ENCODE results near the gene CACNA2D3.
"Not testable (repeated sequence)": the region's sequence is repeated elsewhere in the genome, so short reads cannot be mapped to it uniquely, and the experiment has no call there.

Gene CACNA2D3

DNA sequence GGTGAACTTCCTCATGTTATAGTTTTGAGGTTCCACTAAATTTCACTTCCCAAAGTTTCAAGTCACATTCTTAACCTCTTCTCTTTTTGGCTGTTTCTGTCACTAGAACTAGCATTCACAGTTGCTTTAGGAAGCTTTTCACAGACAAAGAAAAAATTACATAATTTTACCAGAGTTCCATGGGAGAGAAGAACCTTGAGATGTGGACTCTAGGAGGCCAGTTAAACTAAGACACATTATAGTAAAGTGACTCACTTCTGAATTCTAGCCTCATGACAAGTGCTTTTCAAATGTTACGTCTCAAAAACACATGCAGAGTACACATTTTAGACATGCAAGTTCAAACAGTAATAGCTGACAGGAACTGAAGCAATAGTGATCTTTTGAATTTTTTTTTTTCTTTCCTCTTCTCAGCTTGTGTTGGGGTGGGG, 845.4 kb downstream of the CACNA2D3 start:
- no peak for DNase-seq (ENCODE audit: low spot score)
- TF ChIP-seq CTCF (IDR thresholded peaks at IDR 0.05; ENCODE audit: extremely low read depth, missing control alignments): no peak

GRCh38 chr3:54968546-54969172, 846.3 kb downstream of the CACNA2D3 start:
- DNase-seq (ENCODE audit: low spot score): no peak
- no peak for TF ChIP-seq CTCF (IDR thresholded peaks at IDR 0.05; ENCODE audit: extremely low read depth, missing control alignments)

DNA sequence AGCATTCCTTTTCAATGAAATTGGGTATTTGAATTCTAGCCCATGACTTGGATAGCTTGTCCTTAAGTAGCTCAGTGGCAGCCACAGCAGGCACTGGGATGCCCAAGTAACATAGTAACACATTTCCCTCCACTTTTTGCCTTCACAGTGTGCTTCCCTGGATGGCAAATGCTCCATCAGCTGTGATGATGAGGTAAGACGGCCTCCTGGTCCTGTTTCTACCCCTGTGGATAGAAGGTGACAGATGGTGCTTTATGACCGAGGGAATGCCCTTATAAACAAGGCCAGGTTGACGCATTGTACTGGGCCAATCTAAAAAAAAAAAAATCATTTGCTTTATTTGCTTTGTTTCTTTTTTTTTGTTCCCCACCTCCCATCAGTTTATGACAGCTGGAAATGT, 847.3 kb downstream of the CACNA2D3 start:
- DNase-seq (ENCODE audit: low spot score): no peak
- TF ChIP-seq CTCF (IDR thresholded peaks at IDR 0.05; ENCODE audit: extremely low read depth, missing control alignments): no peak

DNA sequence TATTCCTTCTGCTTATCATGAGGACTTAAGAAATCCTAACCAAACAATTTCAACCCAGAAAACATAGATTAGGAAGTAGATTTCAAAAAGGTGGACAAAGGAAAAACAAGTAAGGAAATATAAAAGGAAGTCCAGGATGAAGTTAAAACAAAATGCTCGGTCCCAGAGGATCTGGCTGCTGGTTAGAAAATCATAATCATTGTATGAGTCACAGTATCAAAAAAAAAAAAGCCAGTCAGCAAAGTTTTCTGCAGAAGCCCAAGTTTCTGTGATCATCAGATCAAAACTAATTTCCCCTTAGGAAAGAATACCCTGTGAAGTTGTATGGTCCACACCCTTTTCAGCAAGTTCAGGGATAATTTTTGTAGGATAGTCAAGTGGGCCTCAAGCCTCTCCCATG, 848.5 kb downstream of the CACNA2D3 start:
- no peak for DNase-seq (ENCODE audit: low spot score)
- TF ChIP-seq CTCF (IDR thresholded peaks at IDR 0.05; ENCODE audit: extremely low read depth, missing control alignments): no peak

DNA sequence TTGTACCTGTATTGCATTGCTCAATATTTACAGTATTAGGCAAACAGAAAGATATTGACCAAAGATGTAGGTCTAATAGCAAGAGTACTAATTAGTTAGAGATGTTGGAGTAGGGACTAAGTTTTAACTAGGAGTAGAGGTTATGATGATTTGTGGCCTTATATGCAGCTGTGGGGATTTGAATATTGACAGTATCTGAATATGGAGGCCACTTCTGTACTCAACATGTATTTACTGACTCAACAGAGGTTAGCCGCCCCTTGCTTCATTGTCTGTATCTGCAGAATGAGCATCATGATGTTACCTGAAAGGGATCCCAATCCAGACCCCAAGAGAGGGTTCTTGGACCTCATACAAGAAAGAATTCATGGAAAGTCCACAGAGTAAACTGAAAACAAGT, 855.1 kb downstream of the CACNA2D3 start:
- no peak for TF ChIP-seq CTCF (IDR thresholded peaks at IDR 0.05; ENCODE audit: extremely low read depth, missing control alignments)
- DNase-seq (ENCODE audit: low spot score): no peak

- not testable (repeated sequence) for DNase-seq (ENCODE audit: low spot score)
These were observed 855.6 kb downstream of the CACNA2D3 start for GRCh38 chr3:54977946-54978345.

GRCh38 chr3:54982807-54983206, 860.5 kb downstream of the CACNA2D3 start:
- DNase-seq (ENCODE audit: low spot score): no peak
- no peak for TF ChIP-seq CTCF (IDR thresholded peaks at IDR 0.05; ENCODE audit: extremely low read depth, missing control alignments)
